K562 (cell line): Measurements from ENCODE around the gene HS2ST1. TPM values are rescaled to one million over a fixed set of nuclear protein-coding genes. Genes with fewer than 3 reads are reported as not detected.

Experiments used
- C11orf30 ChIP-seq: fragments of 450-650 bp; IDR thresholded peaks from 2 replicates; pipeline ENCODE4 v1.6.1; 2016; ENCODE audit warnings: low read depth, mild to moderate bottlenecking
- CCNT2 ChIP-seq: IDR thresholded peaks from 2 replicates; pipeline ENCODE4 v1.6.1; 2011; ENCODE audit warnings: borderline replicate concordance, low read depth, mild to moderate bottlenecking, moderate library complexity, mixed read lengths, low read length; ENCODE audit not compliant: insufficient read length; ENCODE audit errors: extremely low read depth
- FOXM1 ChIP-seq, 2 experiments: fragments of 450-650 bp in 1 of 2; sonication (generic) in 1 of 2; formaldehyde crosslinking in 1 of 2; IDR thresholded peaks; 2 replicates each; pipeline versions ENCODE4 v1.6.1 to v1.9.0; 2017 to 2022; ENCODE audit warnings: low read depth in 2 of 2, mild to moderate bottlenecking in 2 of 2, missing genetic modification reagents in 1 of 2, moderate library complexity in 1 of 2
- GTF2B ChIP-seq: IDR thresholded peaks from 2 replicates; pipeline ENCODE4 v1.6.1; 2011; ENCODE audit not compliant: insufficient read length; ENCODE audit errors: extremely low read depth
- MEIS2 ChIP-seq: fragments of 450-650 bp; IDR thresholded peaks from 2 replicates; pipeline ENCODE4 v1.6.1; 2014; ENCODE audit warnings: mild to moderate bottlenecking; ENCODE audit not compliant: partially characterized antibody
- NFE2 ChIP-seq: IDR thresholded peaks from 2 replicates; pipeline ENCODE4 v1.6.1; 2014; ENCODE audit warnings: antibody characterized with exemption, low read depth
- PBX2 ChIP-seq, 2 experiments: IDR thresholded peaks in 1 of 2; conservative IDR thresholded peaks in 1 of 2; 2 replicates each; pipeline ENCODE4 v1.6.1; 2016; ENCODE audit warnings: low read depth in 2 of 2, mild to moderate bottlenecking in 1 of 2, missing compliant biosample characterization in 1 of 2, missing genetic modification characterization in 1 of 2, moderate library complexity in 1 of 2
- PKNOX1 ChIP-seq: fragments of 450-650 bp; IDR thresholded peaks from 2 replicates; pipeline ENCODE4 v1.6.1; 2016
- PTBP1 ChIP-seq: fragments of 200-400 bp; formaldehyde crosslinking; IDR thresholded peaks from 2 replicates; pipeline ENCODE4 v1.6.1; 2017; ENCODE audit warnings: low read depth, low read length
- SLC30A9 ChIP-seq: fragments of 250-450 bp; sonication (Bioruptor Pico); IDR thresholded peaks from 2 replicates; pipeline ENCODE4 v1.8.0; 2022; ENCODE audit warnings: mild to moderate bottlenecking, moderate library complexity
- TAF15 ChIP-seq: fragments of 200-400 bp; formaldehyde crosslinking; IDR thresholded peaks from 2 replicates; pipeline ENCODE4 v1.6.1; 2017; ENCODE audit warnings: mild to moderate bottlenecking, low read depth, low read length, moderate library complexity
- ZKSCAN3 ChIP-seq: fragments of 250-450 bp; sonication (Bioruptor Pico); IDR thresholded peaks from 2 replicates; pipeline ENCODE4 v1.4.0; 2020
- ZNF134 ChIP-seq: fragments of 250-450 bp; sonication (Bioruptor Pico); conservative IDR thresholded peaks from 2 replicates; pipeline ENCODE4 v1.4.0; 2020
- ZNF316 ChIP-seq: fragments of 450-650 bp; IDR thresholded peaks from 2 replicates; pipeline ENCODE4 v1.6.1; 2016
- ZNF766 ChIP-seq: fragments of 200-800 bp; sonication (Bioruptor generic); conservative IDR thresholded peaks from 2 replicates; pipeline ENCODE4 v1.6.1; 2016; ENCODE audit warnings: missing genetic modification characterization, missing compliant biosample characterization
- polyA plus RNA-seq, 8 experiments: library from polyadenylated mRNA; depleted of rRNA in 4 of 8; stranded (reverse) in 5 of 8; unstranded in 3 of 8; fragments of >200 nt; fragmentation: Nextera tagmentation in 2 of 8; fragmentation: Illumina TruSeq in 1 of 8; extraction: Ambion mirVana in 2 of 8; extraction: Trizol in 1 of 8; gene quantifications; 2 replicates each; pipeline versions ENCODE4 v1.2.1 to v1.2.3, GENCODE V29; 2011 to 2014; ENCODE audit warnings: inconsistent platforms in 1 of 8, missing spikeins in 1 of 8
- total RNA-seq, 7 experiments: library from RNA; depleted of rRNA in 6 of 7; stranded (reverse); fragments of >200 nt in 6 of 7; fragmentation: Illumina TruSeq in 2 of 7; extraction: Trizol in 2 of 7; gene quantifications; 2 replicates each; pipeline versions ENCODE4 v1.2.1 to v1.2.3, GENCODE V29; 2011 to 2021; ENCODE audit warnings: low replicate concordance in 1 of 7
- TF ChIP-seq, protein P1 (sequence below): fragments of 450-650 bp; IDR thresholded peaks from 2 replicates; pipeline ENCODE4 v1.6.1; 2018; ENCODE audit warnings: mild to moderate bottlenecking, low read depth; ENCODE audit not compliant: partially characterized antibody
- TF ChIP-seq, protein P2 (sequence below): fragments of 200-800 bp; sonication (Bioruptor generic); IDR thresholded peaks from 2 replicates; pipeline ENCODE4 v1.6.1; 2016; ENCODE audit warnings: missing genetic modification characterization, missing compliant biosample characterization

The HS2ST1 gene
- total and polyA plus RNA-seq, 9 of the 15 experiments (the other 6 are each of a cell fraction or from before 2014, with no cell fraction given): 7.7 to 43.3 (median 25.8) TPM

- TF ChIP-seq ZNF134 (CRISPR knock-in tag) (no peak), PKNOX1 (peak; percentile 40; the same call in 1 of the 2 replicates), MEIS2 (peak; percentile 21), TAF15 (no peak), ZNF766 (CRISPR knock-in tag) (no peak), GTF2B (no peak), PBX2 (CRISPR knock-in tag; IDR thresholded peaks at IDR 0.05; ENCODE audit: low read depth) (no peak), PBX2 (tag; conservative IDR thresholded peaks at IDR 0.05; ENCODE audit: low read depth) (peak; percentile 36; the same call in 1 of the 2 replicates), ZKSCAN3 (CRISPR knock-in tag) (no peak), CCNT2 (no peak), FOXM1 (IDR thresholded peaks at IDR 0.05; ENCODE audit: low read depth) (peak; percentile 56), FOXM1 (CRISPR knock-in tag; IDR thresholded peaks at IDR 0.05; ENCODE audit: low read depth) (no peak), C11orf30 (peak; percentile 63), ZNF316 (peak; percentile 89), NFE2 (peak; percentile 62), SLC30A9 (no peak), PTBP1 (no peak)
- TF ChIP-seq, protein P1, sequence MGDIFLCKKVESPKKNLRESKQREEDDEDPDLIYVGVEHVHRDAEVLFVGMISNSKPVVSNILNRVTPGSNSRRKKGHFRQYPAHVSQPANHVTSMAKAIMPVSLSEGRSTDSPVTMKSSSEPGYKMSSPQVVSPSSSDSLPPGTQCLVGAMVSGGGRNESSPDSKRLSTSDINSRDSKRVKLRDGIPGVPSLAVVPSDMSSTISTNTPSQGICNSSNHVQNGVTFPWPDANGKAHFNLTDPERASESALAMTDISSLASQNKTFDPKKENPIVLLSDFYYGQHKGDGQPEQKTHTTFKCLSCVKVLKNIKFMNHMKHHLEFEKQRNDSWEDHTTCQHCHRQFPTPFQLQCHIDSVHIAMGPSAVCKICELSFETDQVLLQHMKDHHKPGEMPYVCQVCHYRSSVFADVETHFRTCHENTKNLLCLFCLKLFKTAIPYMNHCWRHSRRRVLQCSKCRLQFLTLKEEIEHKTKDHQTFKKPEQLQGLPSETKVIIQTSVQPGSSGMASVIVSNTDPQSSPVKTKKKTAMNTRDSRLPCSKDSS: no peak
- TF ChIP-seq, protein P2, sequence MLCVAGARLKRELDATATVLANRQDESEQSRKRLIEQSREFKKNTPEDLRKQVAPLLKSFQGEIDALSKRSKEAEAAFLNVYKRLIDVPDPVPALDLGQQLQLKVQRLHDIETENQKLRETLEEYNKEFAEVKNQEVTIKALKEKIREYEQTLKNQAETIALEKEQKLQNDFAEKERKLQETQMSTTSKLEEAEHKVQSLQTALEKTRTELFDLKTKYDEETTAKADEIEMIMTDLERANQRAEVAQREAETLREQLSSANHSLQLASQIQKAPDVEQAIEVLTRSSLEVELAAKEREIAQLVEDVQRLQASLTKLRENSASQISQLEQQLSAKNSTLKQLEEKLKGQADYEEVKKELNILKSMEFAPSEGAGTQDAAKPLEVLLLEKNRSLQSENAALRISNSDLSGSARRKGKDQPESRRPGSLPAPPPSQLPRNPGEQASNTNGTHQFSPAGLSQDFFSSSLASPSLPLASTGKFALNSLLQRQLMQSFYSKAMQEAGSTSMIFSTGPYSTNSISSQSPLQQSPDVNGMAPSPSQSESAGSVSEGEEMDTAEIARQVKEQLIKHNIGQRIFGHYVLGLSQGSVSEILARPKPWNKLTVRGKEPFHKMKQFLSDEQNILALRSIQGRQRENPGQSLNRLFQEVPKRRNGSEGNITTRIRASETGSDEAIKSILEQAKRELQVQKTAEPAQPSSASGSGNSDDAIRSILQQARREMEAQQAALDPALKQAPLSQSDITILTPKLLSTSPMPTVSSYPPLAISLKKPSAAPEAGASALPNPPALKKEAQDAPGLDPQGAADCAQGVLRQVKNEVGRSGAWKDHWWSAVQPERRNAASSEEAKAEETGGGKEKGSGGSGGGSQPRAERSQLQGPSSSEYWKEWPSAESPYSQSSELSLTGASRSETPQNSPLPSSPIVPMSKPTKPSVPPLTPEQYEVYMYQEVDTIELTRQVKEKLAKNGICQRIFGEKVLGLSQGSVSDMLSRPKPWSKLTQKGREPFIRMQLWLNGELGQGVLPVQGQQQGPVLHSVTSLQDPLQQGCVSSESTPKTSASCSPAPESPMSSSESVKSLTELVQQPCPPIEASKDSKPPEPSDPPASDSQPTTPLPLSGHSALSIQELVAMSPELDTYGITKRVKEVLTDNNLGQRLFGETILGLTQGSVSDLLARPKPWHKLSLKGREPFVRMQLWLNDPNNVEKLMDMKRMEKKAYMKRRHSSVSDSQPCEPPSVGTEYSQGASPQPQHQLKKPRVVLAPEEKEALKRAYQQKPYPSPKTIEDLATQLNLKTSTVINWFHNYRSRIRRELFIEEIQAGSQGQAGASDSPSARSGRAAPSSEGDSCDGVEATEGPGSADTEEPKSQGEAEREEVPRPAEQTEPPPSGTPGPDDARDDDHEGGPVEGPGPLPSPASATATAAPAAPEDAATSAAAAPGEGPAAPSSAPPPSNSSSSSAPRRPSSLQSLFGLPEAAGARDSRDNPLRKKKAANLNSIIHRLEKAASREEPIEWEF: no peak
Observed at GRCh38 chr1:86951430-86951829, 37.0 kb downstream of the HS2ST1 start (continued).
